CD4-positive, alpha-beta T cell treated with Interleukin-4 for 1 hour (primary cell): ENCODE results near the gene ABCF2.

ENCODE experiments used
- DNase-seq, 2 donors: peaks; one replicate each; pipeline ENCODE4 v3.0.0-alpha.2; 2020 to 2022

Gene ABCF2

GRCh38 chr7:151192002-151192539 lies 34.9 kb downstream of the ABCF2 start:
- DNase-seq = no peak

- no peak for DNase-seq
Observed at GRCh38 chr7:151191544-151191943, 35.5 kb downstream of the ABCF2 start.

- no peak for DNase-seq
Observed at GRCh38 chr7:151189038-151189437, 38.0 kb downstream of the ABCF2 start.

DNA sequence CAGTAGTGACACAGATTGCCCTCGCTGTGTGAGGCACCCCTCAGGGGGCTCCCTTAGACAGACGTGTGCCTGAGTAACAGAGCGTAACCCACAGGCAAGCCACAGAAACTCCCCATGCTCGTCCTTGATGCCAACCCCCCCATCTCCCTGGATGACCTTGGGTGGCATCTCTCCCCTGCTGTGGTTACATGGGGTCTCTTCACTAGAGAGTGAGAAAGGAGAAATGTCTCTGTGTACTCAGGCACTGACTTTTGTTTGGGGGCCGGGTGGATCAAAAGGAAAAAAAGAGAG lies 38.8 kb downstream of the ABCF2 start:
- DNase-seq = no peak

- DNase-seq = no peak
Observed at GRCh38 chr7:151187409-151188251, 39.4 kb downstream of the ABCF2 start.

- no peak for DNase-seq
Observed at GRCh38 chr7:151186640-151187408, 40.2 kb downstream of the ABCF2 start, which contains the start of gene ASB10. TSS of gene ASB10 (minus strand) at chr7:151187250. CDS start at chr7:151187130, 120 bp downstream.

GRCh38 chr7:151185762-151186639 lies 41.0 kb downstream of the ABCF2 start:
- no peak for DNase-seq

DNA sequence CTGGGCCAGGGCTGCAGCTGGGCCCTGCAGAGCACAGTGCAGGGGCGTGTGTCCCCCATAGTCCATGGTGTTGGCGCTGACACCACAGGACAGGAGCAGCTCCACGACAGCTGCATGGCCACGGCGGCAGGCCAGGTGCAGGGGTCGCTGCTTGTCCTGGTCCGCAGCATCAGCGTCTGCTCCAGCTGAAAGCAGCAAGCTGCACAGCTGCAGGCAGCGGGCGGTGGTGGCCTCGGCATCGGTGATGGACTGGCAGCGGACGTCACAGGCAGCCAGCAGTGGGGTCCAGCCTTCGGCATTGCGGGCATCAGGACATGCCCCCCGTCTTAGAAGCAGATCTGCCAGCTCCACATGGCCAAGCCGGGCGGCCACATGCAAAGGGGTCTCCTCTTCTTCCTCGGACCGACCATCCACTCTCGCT lies 46.0 kb downstream of the ABCF2 start:
- DNase-seq = no peak

DNA sequence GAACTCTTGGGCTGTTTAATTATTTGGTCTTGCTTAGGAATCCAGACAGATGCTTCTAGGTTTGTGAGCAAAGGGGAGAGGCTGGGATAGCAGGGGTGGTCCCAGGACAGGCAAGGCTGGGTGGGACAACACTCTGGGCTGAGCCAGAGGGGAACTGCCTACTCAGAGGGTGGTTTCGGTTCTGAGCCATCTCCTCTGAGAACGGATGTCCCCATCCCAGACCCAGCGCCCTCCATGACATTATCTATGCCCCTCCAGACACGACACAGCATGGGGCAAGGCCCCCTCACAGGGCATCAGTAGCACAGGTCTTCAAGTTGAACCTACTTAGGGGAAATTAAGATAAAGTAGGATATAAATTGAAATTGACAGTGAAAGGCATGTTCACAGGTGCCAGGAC lies 47.1 kb downstream of the ABCF2 start:
- no peak for DNase-seq

GRCh38 chr7:151179287-151179860 lies 47.6 kb downstream of the ABCF2 start:
- no peak for DNase-seq

- no peak for DNase-seq
Observed at GRCh38 chr7:151178831-151179230, 48.2 kb downstream of the ABCF2 start.

GRCh38 chr7:151178236-151178635 lies 48.8 kb downstream of the ABCF2 start:
- no peak for DNase-seq

GRCh38 chr7:151177310-151177709 lies 49.7 kb downstream of the ABCF2 start:
- no peak for DNase-seq

GRCh38 chr7:151176401-151176800 lies 50.6 kb downstream of the ABCF2 start:
- DNase-seq = no peak

DNA sequence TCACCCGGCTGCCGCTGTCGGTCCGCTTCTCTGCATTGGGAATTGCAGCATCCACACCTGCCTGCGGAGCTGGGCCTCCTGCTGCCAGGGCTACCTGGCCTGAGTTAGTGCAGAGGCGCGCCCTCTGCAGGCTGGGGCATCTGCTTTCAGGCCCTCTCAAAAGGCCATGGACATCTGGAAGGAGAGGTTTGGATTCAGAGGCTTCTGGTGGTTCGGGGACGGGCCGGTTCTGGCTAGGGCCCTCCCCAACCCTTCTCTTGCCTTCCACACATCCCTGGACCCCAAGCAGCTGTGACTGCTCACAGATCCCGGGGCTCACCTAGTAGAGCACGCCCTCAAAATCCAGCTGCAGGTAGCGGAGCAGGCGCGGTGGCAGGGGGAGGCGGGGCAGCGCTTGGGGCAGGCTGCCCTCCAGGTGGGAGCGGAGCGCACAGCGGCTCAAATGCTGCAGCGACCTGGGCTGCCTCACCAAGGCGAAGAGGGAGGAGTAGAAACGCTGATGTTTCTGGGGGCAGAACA lies 51.2 kb downstream of the ABCF2 start:
- DNase-seq = no peak

DNA sequence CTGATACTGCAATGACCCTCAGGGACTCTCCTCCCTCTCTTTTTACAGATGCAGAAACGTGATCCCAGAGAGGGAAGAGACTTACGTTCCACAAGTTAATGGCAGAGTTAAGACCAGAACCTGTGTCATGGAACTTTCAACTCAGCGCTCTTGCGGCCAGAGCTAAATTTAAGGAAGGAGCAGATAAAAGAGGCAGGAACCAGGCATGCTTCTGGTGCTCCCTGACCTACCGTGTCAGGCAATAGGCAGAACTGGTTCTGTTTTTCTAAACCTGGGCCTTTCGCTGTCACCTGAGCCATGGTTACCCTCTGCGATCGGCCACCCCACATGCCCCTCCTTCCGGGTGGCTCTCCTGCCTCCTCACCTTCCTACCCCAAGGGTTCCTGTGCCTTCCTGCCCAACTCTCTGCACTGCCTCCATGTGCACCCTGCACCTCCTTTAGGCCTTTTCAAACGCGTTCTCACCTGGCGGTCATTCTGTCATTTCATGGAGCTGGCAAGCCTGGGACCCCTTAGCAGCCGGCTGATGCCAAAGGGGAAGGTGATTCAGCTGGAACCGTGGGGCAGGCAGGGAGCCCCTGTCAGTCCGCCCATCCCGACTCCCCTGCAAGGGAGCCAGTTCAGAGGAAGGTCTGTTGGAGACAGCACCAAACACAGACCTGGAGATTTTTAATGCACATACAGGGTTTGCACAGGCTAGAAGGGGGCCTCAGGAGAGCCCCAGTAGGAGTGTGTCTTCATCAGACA lies 51.8 kb downstream of the ABCF2 start:
- DNase-seq = no peak

DNA sequence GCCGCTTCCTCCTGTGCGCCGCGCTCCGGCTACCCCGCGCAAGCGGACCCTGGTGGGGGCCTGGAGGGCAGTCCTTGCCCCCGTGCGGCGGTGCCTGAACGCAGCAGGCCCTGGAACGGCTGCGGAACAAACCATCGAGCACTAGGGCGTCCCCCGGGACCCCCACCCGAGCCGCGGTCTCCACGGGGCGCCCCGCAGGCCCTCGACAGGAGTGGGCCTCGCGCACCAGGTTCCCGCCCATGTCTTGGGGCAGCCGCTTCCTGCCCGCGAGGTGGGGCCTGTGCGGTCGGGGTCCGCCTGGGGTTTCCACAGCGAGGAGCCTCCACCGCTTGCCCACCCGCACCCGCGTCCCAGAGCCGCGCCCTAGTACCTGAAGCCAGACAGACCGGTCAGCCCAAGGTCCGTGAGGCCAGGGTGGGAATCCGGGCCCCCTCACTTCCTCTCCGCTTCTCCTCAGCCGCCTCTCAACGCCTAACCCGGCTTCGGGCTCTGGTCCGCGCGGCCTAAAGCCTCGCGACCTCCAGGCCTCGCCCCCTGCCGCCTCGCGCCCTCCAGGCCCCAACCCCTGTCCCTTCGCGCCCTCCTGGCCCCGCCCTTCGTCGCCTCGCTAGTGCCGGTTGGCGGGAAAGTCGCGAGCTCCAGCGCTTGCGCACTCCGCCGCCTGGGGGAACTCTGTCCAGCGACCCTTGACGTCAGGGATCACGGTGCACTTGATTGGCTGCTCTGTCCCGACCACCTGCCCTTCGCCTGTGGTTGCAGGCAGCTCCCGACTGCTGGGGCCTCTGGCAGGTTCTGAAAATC lies 52.6 kb downstream of the ABCF2 start:
- DNase-seq = peak; percentile 31 to 57

DNA sequence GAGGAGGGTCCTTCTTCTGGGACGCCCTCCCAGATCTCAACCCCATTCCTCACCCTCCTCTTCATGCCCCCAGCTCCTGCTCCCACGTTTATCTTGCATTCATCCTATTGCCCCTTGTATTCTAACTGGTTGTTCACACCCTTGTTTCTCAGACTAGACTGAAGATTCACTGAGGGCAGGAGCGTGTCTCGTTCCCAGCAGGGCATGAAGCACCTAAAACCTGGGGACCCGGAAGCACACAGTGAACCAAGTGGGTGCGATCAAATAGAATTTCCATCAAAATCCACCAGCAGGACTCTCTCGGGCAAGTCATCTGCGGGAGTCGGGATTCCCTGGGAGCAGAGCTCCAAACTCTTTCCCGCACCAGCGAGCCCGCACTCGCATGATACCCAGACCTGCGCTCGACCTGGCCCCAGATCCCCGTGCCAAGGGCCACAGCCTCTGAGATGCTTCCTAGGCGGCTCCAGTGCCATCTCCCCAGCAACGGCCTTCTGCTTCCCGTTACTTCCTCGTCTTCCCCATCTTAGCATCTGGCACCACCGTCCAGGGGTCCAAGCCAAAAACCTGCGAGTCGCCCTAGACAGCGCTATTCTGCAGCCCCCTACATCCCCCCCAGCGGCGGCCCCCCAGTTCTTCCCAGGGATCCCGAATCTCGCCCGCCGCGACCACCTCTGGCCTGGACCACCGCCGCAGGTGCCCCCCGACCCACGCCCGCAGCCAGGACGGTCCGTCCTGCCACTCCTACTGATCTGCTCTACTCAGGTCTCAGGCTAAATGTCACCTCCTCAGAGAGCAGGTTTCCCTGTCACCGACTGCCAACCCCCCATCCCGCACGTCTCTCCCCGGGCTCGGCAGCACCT lies 53.4 kb downstream of the ABCF2 start:
- DNase-seq = no peak

DNA sequence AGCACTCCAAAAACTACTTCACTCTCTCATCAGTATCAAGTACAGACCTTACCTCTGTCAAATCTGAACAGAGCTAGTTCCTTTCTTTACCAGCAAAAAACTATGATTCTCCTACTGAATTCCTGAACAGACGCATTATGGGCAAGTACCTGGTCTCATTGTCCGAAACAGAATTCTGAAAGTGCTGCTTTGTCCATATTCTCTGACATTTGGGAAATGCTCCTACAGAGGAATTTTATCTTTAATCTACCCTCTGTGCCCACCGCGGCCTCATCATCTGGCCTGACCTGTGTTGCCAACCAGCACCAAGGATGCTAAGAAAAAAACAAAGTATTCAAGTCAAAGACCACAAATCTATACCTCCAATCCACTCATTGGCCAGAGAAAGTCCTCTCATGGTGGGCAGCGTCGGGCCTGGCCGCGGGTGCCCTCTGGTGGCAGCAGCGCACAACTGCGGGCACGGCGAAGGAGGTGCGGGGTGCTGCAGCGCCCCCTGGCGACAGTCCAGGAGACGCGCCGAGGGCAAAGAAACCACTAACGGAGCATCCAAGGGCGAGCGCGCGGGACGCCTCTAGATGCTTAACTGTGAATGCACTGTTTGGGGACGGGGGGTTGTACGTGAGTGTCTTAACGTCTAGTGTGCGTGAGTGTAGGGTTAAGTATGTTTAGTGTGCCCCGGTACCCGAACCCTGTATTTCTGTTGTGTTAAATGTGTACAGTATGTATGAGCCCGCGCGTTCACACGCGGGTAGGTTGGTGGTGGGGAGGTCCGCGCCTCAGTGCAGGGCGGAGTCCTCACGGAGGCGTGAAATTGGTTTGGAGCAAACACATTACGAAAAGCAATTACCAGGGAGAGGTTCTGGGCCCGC lies 54.5 kb downstream of the ABCF2 start:
- DNase-seq = peak; percentile 79 to 81
